ENCODE measurements around the gene DEFB108B.
A peak's percentile ranks its signal among the peaks of the same experiment; 100 is the strongest.

GRCh38 chr11:71787098-71787823 lies 45.7 kb upstream of the DEFB108B start:
- no peak for TF ChIP-seq NFIC (IDR thresholded peaks at IDR 0.05)
- TF ChIP-seq, protein P1, sequence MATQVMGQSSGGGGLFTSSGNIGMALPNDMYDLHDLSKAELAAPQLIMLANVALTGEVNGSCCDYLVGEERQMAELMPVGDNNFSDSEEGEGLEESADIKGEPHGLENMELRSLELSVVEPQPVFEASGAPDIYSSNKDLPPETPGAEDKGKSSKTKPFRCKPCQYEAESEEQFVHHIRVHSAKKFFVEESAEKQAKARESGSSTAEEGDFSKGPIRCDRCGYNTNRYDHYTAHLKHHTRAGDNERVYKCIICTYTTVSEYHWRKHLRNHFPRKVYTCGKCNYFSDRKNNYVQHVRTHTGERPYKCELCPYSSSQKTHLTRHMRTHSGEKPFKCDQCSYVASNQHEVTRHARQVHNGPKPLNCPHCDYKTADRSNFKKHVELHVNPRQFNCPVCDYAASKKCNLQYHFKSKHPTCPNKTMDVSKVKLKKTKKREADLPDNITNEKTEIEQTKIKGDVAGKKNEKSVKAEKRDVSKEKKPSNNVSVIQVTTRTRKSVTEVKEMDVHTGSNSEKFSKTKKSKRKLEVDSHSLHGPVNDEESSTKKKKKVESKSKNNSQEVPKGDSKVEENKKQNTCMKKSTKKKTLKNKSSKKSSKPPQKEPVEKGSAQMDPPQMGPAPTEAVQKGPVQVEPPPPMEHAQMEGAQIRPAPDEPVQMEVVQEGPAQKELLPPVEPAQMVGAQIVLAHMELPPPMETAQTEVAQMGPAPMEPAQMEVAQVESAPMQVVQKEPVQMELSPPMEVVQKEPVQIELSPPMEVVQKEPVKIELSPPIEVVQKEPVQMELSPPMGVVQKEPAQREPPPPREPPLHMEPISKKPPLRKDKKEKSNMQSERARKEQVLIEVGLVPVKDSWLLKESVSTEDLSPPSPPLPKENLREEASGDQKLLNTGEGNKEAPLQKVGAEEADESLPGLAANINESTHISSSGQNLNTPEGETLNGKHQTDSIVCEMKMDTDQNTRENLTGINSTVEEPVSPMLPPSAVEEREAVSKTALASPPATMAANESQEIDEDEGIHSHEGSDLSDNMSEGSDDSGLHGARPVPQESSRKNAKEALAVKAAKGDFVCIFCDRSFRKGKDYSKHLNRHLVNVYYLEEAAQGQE (IDR thresholded peaks at IDR 0.05; ENCODE audit: low read depth), result no peak
- 0 out of 2 replicates have a peak, but pooled peaks have one; percentile 51 for TF ChIP-seq EGR1 (IDR thresholded peaks at IDR 0.05)
- no peak for TF ChIP-seq RAD21 (IDR thresholded peaks at IDR 0.05; ENCODE audit: low read depth)
- TF ChIP-seq EP300 (IDR thresholded peaks at IDR 0.05; ENCODE audit: borderline replicate concordance), result no peak
- peak; percentile 97 for TF ChIP-seq TAF1 (IDR thresholded peaks at IDR 0.05; ENCODE audit: low read depth)
